Fibroblast of villous mesenchyme (primary cell): ENCODE results near the gene HEXD. TPM values are rescaled to one million over a fixed set of nuclear protein-coding genes. Genes with fewer than 3 reads are reported as not detected.

Source experiments
- DNase-seq: peaks from one replicate; pipeline ENCODE4 v3.0.0-alpha.2; 2010; ENCODE audit warnings: low read depth
- H3K4me3 ChIP-seq: 2 replicates; pipeline ENCODE4 v1.5.1; 2011; ENCODE audit warnings: low read depth, mild to moderate bottlenecking, low read length
- CTCF ChIP-seq: IDR thresholded peaks from 2 replicates; pipeline ENCODE4 v1.5.1; 2012; ENCODE audit warnings: low read depth, mild to moderate bottlenecking, low read length; ENCODE audit not compliant: insufficient read depth
- total RNA-seq: library from RNA; depleted of rRNA; stranded (reverse); fragments of >200 nt; gene quantifications from 2 replicates; pipeline ENCODE4 v1.2.3, GENCODE V29; 2012

HEXD gene
- total RNA-seq, 1 donor = 12.5 TPM

DNA sequence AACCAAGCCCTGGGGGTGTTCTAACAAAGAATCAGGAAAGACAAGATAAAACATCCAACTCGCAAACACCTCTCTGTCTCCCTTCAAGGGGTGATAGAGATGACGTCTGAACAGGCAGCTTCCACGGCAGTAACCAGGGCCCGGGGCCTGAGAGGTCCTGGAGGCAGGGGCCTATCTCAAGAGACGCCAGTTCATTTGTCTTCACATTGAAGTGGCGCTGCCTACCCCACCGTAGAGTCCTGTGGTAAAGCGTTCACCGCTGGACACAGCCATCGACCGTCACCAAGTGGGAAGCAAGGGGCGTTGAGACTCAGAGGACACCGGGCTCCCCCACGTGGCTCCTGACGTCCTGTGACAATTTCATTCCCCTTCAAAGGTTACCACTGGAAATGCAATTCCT, 25.2 kb upstream of the HEXD start:
- H3K4me3 ChIP-seq = no peak overlapping the region
- no peak for DNase-seq
- TF ChIP-seq CTCF = no peak

- no peak for DNase-seq
- no peak for TF ChIP-seq CTCF
- no peak overlapping the region for H3K4me3 ChIP-seq
These were observed 23.9 kb upstream of the HEXD start for GRCh38 chr17:82394278-82394677.

GRCh38 chr17:82396601-82397435, 21.3 kb upstream of the HEXD start:
- no peak for TF ChIP-seq CTCF
- no peak overlapping the region for H3K4me3 ChIP-seq
- DNase-seq = peak; percentile 91

DNA sequence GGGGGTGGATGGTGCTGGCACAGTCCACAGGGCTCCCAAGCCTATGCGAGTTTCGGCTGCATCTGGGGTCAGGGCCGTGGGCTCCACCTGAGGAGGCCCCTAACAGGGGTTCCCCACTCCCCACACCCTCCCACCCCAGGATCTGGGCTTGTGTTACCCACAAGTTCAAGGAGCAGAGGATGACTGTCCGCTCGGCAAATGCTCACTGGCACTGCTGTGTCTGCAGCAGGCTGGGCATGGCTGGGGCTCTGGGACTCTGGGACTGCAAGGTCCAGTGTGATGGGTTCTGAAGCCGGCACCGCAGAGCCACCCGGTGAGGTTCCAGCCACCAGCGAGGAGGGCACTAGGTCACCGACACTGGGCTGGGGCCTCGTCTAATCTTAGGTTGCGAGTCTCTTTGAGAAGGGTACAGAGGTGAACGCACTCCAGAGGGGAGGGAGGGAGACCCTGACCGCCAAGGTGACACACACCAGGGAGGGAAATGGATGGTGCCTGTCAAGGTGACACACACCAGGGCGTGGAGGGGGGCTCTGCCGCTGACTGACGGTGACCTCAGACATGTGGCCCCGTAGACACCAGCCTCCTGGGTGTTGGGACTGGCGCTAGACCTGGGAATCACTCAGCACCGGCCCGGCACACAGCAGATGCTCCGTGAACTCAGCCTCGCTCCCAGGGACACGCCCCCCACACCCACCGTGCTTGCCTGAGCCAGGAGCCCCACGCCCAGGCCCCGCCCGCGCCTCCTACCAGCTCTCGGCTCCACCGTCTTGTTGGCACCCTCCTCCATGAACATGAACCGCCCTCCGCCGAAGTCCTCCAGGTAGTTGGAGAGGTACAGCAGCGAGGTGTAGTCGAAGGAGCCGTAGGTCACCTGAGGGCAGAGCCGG, 20.5 kb upstream of the HEXD start:
- no peak for TF ChIP-seq CTCF
- DNase-seq = no peak

DNA sequence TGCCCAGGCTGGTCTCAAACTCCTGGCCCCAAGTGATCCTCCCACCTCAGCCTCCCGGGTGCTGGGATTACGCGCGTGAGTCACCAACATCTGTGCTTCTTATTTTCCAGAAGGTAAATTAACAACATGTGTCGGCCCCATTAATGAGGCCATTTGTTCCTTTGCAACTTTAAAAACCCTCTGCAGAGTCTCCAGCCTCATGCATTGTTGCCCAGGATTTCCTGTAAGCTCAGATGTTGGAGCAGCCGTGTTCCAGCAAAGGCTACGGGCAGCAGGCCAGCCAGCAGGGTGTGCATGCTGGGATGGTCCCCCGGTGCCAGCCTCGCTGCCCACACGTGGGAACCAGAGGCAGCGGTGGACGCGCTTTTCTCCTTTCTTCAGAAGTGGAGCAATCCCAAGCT, 19.1 kb upstream of the HEXD start:
- no peak overlapping the region for H3K4me3 ChIP-seq
- no peak for TF ChIP-seq CTCF
- peak; percentile 83 for DNase-seq

More for the DNA sequence above, 20.5 kb upstream of the HEXD start:
- no peak overlapping the region for H3K4me3 ChIP-seq

DNA sequence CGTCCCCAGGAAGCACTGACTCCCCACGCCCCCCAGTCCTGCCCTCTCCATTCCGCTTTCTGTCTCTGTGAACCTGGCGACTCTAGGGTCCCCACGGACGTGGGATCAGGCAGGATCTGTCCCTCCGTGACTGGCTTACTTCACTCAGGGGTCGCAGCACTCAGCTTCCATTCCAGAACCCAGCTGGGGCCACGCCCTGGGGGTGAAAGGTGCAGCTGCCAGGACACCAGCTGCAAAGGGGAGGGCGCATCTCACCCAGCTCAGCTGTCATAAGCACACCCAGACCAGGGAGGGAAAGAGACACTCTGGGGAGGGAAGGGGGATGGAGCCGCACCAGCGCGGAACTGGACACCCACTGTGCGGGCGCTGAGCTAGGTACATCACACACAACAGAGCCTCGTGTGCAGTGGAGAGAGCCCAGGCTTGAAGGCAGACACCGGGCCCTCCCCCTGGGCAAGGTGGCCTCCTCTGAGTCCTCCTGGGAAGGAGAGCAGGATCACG, 18.5 kb upstream of the HEXD start:
- DNase-seq = no peak
- no peak overlapping the region for H3K4me3 ChIP-seq
- TF ChIP-seq CTCF = no peak
